Cerebellar nuclear complex (tissue), 1 donor: ENCODE results near the gene COL2A1.

Experiments
- DNase-seq, 2 experiments: peaks; one replicate each; lab custom pipeline; 2025; lab: John Stamatoyannopoulos, UW

Gene COL2A1

DNA sequence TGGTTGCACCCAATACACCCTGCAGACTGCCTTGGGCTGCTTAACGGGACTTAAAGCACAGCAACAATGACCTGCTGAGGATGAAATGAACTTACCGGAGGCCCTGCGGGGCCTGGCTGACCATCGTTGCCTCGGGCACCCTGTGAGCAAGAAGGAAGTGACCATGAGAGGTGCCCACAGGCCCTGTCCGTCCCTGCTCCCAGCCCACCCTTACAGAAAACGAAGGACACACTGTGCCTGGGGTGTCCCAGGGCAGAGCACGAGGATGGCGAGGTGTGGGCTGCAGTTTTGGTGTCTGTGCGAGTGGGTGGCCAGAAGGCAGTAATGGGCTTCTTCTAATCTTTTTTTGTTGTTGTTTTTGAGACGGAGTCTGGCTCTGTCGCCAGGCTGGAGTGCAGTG is 14.6 kb downstream of the COL2A1 start:
- no peak for DNase-seq

DNA sequence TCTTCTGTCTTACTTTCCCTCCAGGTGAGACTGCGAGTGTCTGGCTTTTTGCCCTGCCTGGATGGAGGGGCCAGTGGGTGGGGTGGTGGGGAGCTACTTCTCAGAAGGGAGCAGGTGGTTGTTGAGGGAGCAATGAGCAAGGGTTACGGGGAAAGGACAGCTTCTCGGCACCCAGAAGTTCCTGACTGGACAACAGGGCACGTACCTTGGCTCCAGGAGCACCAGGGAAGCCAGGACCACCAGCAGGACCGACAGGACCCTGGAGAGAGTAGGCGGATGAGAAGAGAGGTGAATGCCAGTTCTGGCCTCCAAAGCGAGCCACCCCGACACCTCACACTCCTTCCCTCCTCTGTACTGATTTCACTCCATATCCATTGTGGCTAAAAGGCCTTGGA is 15.3 kb downstream of the COL2A1 start:
- DNase-seq, result no peak

DNA sequence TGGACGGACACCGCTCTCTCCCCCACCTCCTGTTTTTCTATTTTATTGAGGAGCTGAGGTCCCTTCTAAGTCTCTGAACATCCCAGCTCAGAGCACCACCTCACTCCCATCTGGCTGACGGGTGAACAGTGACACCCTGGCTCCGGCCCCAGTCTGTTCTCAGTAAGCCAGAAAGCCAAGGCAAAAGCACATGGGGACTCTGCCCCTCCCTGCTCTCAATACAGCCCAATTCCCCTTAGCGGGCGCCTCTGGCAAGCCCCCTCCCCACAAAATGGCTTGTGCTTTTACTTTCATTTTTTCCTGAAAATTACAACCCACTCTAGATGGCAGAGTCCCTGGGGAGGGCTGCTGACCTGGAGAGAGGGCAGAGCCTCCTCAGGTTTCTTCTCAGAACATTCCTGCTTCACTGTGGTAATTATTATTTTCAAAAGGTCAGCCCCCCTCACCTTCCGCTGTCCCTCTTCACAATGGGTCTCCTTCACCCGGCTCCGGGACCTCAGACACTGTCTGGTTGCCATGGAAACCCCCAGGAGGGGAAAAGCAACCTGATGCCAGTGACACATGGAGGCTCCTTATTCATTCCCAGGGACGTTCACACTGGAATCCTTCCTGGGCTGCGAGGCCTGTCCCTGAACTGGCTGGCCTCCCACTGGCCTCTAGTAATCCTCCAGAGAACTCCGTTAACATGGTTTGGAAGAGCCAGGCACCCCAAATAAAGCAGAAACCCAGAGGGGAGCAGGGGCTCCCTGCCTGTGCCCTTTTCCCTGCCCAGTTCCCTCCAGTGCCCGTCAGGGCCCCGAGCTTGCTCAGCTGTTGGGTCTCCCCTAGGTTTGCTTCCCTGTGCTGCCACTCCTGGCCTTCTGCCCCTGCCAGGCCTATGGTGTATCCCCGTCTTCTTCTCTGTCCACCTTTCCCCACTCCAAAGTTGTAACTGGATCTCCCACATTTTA is 15.9 kb downstream of the COL2A1 start:
- no peak for DNase-seq

DNA sequence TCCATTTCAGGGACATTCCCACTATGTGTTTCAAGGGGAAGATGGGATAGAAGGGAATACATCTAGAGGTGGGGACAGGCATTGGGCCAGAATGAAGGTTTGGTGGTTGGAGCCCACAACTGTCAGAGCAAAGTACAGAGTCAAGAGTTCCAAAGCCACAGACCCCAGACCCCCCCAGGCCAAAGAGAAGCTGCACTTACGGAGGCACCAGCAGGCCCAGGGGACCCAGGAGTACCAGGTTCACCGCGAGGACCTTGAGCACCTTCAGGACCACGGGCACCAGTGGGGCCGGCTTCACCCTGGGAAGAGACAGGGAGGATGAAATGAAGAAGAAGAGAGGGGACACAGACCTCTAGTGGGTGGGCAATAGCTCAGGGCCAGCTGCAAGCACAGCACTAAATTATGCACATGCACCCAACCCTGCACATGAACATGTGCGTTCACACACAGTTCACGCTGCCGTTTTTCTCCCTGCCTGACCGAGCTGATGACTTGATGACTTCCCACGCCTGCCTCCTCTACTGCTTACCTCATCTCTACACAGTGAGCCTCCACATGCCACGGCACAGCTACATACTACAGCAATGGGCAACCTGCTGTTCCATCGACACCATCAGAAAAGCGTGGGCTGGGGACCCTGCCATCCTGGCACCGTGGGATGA is 16.7 kb downstream of the COL2A1 start:
- DNase-seq, result no peak

DNA sequence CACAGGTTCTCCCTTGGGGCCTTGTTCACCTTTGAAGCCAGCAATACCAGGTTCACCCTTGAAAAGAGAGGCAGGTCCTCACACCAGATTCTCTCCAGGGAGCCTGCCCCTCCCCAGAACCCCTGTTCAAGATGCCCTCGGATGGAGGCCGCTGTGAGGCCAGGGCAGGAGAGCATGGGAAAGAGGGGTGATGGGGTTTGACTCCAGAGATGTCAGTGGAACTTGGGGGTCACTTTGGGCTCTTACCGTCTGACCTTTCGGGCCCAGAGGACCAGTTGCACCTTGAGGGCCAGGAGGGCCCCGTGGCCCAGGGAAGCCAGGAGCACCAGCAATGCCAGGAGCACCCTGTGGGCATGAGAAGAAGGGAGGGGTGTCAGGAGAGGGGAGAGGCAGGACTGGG is 17.4 kb downstream of the COL2A1 start:
- no peak for DNase-seq

DNA sequence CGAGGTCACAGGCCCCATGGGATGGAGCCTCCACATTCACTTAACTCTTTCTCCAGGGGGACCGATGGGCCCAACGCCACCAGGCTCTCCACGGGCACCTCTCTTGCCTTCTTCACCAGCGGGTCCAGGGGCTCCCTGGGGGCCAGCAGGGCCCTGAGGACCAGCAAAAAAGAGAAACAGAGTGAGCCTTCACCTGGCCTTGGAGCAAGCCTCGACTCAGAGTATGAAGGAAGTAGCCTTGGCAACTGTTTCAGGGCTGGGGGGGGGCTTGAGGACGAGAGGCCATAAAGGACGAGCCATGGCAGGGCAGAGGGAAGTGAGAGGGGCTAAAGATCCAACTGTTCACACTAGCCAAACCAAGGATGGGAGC is 18.0 kb downstream of the COL2A1 start:
- DNase-seq, result no peak

DNA sequence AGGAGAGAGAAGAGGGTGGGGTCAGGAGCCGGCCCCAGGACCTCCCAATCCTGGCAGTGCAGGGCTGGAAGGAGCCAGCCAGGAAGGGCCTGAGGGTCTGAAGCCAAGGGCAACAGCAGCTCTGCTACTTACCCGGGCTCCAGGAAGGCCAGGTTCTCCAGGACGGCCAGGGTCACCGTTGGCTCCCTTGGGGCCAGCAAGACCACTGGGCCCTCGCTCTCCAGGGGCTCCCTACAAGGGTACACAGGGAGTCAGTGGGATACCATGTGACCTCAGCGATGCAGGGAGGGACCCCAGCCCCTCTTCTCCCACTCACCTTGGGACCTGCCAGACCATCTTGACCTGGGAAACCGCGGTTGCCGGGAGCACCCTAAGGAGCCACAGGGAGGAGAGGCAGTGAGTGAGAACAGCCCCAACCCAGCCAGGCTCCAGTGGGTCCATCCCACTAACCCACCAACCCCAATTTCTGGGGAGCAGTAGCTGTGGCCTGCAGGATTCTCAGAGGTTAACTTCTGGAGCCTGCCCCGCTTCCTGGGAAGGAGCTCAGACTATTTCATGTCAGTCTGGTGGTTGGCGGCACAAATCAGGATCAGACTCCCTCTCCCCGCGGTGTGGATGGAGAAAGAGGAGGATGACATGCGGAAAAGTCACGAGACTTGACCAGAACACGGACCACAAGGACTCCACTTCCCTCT is 18.5 kb downstream of the COL2A1 start:
- no peak for DNase-seq

DNA sequence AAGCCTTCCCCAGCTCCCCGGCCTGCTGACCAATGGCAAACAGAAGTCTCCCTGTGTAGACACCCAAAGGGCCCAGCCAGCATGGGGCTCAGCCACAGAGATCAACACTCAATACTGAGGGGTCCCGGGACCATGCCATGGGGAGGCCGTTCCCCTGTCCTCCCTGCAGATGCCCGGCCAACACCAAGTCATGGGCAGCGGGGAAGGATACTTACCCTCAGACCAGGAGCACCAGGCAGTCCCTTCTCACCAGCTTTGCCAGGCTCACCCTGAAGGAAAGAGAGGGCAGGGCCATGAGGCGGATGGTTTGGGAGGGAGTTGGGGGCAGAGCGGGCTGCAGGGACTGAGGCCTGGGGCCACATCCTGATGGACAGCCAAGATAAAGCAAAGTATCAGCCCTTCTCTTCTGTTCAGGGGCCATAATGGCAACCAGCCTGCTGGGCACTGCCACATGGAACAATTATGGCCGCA is 19.9 kb downstream of the COL2A1 start:
- DNase-seq, result no peak

DNA sequence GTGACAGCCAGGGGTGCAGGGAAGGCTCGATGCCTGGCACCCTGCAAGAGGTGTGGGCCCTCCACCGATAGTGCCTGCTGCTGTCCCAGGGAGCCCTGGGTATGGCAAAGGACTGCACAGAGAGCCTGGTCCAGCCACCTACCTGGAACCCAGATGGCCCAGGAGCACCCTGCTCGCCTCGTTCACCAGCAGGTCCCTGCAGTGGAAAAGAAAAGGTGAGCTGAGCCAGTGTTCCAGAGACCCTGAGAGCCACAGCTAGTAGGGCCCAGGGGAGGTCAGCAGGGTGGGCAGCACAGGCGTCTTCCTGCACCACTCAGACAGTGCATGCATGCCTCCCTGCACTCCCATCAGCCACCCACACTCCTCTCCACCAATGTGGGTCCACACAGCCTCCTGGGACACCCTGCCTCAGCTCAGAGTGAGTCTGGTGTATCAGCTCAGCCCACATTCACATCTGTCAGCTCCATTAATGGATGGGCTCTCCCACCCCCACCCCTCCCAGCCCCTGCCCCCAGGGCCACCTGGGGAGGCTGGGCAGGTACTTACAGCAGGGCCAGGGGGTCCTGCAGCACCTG is 20.6 kb downstream of the COL2A1 start:
- no peak for DNase-seq

DNA sequence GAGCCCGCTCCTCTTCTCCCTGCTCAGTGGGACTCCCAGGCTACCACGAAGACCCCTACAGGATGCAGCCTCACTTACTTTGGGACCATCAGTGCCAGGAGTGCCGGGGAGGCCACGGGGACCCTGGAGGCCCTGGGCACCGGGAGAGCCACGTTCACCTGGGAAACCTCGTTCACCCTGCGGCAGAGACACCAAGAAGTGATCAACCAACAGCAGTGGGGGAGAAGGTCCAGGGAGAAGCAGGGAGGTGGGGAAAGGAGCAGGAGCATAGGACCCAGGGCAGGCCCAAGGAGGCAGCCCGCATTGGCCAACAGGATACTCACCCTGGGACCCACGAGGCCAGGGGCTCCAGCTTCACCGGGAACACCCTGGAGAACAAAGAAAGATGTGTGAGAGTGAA is 21.5 kb downstream of the COL2A1 start:
- no peak for DNase-seq

DNA sequence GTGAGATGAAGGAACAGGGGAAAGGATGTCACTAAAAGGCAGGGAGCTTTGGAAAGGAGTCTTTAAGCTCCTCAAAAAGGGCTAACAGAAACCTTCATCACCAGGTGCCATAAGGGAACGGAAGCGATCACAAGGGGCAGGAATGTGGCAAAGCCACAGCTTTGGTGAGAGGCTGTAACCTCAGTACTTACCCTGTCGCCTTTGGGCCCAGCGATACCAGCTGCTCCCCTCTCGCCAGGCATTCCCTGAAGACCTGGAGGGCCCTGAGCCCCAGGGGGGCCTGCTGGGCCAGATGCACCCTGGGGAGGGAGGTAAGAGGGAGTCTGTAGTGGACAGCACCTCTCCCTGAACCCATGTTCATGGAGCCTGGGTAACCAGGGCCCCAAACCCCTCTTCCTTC is 22.0 kb downstream of the COL2A1 start:
- no peak for DNase-seq

DNA sequence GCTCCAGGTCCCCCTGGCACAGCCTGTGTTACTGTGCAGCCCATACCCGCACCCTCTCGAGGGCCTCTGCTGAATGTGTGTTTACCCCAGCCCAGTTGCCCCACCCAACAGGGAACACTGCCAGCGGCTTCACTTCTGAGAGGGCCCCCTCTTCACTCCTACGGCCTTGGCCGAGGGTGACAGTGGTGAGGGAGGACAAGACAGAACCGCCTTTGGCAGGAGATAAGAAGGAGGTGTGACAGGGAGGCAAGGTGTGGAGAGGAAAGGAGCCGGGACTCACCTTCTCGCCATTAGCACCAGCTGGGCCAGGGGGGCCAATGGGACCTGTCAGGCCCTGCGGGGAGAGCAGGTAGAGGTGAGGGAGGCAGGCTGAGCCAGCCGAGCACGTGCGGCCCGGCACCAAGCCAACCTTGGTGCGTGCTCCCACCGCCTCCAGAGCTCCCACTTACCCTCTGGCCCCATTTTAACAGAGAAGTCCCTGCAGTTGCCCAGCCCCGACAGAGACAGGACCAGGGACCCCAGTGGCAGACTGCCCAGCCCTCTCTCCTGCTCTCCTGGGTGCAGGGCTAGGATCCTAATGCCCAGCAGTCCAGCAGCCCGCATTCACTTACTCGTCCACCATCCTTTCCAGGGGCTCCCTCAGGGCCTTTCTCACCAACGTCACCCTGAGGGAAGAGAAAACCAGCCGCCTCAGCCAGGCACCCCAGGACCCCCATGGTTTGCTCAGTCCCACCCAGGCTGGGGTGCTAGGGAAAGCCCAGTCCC is 22.6 kb downstream of the COL2A1 start:
- DNase-seq, result no peak

DNA sequence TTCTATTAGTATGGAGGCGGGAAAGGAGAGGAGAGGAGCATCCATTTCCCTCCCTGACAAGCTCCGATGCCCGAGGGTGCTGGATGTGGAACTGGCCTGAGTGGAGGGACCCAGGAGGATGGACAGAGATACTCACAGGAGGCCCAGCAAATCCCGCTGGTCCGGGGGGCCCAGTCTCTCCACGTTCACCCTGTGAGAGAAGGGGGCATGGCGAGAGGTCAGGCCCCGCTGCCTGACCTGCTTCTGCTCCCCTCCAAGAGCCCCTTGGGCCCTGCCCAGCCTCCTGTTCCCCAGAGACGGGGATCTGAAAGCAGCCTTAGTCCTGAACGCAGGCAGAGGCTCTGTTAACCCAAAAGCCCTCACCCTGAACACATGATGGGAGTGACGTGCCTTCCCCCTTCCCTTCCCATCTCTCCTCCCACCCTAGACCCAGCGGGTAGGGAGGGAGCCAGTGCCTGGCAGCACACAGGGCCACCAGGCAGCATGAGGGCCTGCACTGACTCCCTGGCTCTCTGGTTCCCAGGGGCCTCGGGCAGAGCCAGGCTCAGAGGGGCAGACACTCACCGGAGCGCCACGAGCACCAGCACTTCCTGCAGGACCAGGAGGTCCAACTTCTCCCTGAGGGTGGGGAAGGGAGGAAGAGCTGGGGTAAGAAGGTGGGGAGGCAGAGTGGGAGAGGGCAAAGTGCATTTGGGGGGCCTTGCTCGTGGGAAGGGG is 23.3 kb downstream of the COL2A1 start:
- no peak for DNase-seq

DNA sequence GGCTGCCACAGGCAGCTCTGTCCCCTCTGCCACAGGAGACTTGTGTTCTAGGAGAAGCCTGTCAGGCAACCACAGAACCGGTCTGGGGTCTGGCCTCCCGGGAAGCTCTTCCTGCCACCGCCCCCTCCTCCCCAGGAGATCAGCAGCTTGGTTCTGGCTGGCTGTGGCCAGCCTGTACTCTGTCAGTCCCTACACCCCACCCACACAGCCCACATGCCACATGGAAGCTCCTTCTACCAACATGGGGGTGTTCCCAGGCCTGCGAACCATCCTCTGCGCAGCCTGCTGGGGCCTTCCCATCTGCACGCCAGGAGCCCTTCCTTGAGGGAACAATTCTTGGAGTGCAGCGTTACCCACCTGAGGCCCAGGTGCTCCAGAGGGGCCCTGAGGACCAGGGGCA is 24.1 kb downstream of the COL2A1 start:
- DNase-seq, result no peak

DNA sequence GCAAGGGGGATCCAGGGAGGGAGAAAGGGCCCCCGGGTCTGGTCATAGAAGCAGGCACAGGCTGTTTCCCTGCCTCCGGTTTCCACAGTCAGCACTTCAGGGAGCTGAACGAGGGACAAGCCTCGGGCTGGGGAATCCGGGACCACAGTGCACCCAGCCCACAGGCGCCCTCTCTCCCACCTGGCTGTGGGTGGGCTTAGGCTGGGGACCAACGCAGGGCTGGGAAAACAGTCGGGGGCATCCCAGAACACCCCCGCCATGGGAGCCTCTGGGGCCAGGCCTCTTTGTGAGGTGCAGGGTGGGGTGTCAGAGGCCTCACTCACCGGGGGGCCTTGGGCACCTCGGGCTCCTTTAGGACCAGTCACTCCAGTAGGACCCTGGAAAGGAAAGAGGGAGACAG is 24.6 kb downstream of the COL2A1 start:
- DNase-seq, result no peak

DNA sequence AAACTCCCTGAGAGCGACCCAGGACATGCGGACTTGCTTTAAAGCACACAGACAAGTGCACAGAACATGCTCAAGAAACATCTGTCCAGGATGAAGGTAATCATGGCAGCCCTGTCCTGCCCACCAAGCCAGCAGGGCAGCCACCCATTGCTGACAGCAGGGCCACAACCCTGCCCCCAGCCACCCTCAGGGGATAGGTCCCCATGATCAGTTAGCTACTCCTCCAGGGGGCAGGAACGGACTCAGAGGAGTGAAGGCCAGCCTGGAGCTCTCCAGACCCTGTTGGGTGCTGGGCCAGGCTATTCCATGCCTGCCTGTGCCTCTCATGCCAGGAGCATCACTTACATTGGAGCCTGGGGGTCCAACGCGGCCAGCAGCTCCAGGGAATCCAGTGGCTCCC is 25.1 kb downstream of the COL2A1 start:
- no peak for DNase-seq

DNA sequence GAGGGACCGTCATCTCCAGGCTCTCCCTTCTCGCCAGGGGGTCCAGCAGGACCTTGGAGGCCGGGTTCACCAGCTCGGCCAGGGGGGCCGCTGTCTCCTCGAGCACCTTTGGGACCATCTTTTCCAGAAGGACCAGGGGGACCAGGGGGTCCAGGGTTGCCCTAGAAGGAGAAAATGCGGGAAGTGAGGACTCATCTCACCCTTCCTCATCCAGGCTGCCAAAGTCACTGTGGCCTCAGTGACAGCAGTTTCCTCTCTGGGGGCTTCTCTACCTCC is 25.7 kb downstream of the COL2A1 start:
- no peak for DNase-seq

DNA sequence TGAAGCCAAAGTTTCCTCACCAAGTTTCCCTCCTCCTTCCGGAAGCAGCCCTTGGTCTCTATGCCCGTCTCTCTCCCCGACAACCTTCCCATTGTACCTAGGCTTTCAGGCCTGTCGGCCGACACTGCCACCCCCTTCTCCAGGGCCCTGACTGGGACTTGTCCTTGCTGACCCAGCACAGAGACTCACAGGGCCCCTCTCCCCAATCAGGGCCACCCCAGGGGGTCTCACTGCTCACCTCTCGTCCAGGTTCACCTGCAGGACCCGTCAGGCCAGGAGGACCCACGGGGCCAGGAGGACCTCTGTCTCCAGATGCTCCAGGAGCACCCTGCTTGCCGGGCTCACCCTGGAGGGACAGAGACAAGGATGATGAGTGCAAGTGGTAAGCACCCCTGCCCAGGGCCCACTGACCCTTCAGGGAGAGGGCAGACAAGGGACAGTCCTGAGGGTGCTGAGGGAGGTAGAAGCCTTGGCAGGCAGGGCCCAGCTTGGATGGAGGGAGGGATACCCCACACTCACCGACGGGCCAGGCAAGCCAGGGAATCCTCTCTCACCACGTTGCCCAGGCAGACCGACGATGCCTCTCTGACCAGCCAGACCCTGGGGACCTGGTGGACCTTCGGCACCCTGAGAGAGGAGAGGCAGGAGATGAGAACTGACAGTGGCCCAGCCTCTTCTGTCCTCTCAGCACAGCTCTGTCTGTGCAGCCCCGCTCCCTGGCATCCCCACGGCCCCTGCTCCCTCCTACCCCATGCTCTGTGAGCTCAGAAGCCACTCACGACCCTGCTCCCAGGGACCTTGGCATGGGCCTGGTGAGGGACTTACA is 26.3 kb downstream of the COL2A1 start:
- DNase-seq, result no peak

DNA sequence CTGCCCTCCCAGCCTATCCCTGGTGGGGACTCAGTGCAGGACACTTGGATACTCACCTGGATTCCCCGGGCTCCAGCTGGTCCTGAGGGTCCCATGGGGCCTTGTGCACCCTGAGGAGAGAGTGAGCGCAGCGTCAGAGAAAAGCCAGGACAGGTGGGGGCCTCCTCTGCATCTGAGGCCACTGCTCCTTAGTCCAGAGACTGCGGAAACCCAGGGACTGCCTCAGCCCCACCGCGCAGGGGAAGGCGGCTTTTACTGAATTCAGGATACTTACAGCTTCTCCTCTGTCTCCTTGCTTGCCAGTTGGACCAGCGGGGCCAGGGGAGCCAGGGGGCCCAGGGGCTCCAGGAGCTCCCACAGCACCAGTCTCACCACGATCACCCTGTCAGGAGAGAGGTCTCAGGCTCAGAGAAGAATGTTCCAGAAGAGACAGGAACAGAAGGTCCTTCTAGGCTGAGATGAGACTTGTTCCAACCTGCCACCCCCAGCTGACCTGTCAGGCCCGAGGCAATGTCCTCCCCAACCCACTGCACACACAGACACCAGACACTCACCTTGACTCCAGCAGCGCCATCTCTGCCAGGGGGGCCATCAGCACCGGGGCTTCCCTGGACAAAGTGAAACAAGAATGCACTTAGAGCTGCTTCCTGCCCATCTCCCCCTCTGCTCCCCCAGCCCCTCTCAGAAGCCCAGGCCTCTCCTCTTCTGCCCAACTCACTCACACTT is 27.1 kb downstream of the COL2A1 start:
- no peak for DNase-seq

DNA sequence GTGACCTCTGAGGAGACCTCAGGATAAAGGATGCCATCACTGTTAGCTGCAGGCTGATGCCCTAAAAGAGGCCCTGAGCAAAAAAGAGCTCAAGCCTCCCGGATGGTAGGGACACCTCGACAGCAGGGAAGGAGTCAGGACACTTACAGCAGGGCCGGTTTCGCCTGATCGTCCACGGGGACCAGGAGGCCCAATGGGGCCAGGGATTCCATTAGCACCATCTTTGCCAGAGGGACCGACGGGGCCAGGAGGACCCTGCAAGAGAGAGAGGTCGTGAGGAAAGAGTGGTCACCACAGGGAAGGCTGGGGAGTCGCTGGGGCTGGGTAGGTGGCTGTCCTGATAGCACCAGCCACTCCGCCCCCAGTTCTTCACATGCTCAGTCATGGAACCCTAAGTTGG is 28.5 kb downstream of the COL2A1 start:
- no peak for DNase-seq
